M059J (cell line): ENCODE data around the gene CLCA4. TPM values are rescaled to one million over a fixed set of nuclear protein-coding genes. Genes with fewer than 3 reads are reported as not detected.
"Not testable (repeated sequence)": the region's sequence is repeated elsewhere in the genome, so short reads cannot be mapped to it uniquely, and the experiment has no call there.

Experiments used
- DNase-seq: peaks from one replicate; pipeline ENCODE4 v3.0.0-alpha.2; 2012; ENCODE audit warnings: low read depth
- total RNA-seq: library from RNA; depleted of rRNA; stranded (reverse); fragments of >200 nt; shearing (Covaris generic); gene quantifications from 2 replicates; pipeline ENCODE4 v1.2.3, GENCODE V29; 2014

The CLCA4 gene
- total RNA-seq, 1 experiment from 2014 or later: not detected

DNA sequence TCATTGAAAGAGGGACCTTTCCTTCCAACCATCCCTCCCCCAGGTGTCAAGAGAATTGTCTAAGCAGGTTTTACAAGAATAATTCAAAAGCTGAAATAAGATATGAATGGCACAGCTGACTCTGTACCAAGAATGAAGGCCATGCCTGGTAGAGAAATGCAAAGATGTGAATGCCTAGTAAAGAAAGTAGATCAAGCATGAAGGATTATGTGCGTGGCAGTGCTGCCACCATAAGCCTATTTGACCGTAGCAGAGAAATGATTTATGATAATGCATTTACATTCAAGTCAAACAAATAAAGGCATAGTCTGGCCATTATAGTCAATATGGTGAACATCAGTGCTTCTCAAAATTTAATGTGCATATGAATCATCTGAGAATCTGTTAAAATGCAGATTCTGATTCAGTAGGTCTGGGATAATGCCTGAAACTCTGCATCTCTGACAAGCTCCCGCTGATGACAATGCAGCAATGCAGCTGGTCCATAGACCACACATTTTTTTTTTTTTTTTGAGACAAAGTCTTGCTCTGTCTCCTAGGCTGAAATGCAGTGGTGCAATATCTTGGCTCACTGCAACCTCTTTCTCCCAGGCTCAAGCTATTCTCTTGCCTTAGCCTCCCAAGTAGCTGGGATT lies 16.6 kb upstream of the CLCA4 start:
- no peak for DNase-seq

DNA sequence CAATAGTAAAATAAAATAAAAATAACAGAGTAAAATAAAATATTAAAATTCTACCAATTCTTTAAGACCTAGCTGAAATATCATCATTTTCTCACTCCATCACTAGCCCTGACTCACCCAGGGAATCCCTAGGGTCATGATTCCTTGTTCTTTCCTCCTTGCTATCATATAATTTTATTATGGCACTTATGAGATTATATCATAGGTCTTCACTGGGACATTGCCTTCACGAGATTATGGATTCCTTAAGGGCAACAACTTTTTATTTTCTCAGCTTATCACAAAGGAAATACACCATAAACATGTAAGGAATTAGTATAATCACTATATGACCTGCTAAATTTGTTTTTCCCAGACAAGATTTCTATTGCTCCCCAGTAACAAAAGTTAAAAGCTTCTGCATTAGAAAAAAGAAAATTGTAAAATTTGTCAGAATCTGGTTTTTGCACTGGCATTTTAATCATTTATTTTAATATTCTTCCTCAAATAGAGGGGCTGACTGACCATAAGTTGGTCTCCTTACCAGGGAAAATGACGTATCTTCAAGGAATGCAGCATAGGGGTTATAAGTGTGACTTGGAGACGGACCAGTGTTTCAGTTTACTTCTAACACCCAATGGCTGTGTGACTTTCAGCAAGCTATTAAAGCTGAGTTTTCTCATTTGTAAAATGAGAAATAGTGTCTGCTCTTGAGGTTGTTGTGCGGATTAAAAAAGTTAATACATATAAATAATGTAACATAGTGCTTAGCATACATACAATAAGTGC lies 8.8 kb upstream of the CLCA4 start:
- peak; percentile 24 for DNase-seq

- no peak for DNase-seq
These were observed 8.1 kb upstream of the CLCA4 start for GRCh38 chr1:86538775-86539174.

- peak; percentile 42 for DNase-seq
These were observed 5.0 kb upstream of the CLCA4 start for GRCh38 chr1:86541859-86542258.

DNA sequence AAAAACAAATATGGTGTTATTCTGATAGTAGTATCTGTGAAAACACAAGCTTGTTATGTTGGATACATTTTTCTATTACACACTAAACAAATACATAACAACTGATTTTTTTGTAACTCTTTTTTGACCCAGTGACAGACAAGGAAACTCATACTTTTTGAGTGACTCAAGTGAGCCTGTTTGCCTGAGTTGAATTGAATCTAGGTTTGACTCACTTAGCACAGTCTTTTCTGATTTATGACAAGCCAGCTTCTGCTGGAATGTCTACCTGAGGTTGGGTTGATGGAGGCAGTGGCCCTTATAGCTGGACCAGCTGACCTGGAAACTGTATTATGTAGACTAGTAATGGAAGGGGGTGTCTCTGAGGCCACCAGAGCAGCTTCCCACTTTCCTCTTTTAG lies 4.2 kb upstream of the CLCA4 start:
- DNase-seq: peak; percentile 64

DNA sequence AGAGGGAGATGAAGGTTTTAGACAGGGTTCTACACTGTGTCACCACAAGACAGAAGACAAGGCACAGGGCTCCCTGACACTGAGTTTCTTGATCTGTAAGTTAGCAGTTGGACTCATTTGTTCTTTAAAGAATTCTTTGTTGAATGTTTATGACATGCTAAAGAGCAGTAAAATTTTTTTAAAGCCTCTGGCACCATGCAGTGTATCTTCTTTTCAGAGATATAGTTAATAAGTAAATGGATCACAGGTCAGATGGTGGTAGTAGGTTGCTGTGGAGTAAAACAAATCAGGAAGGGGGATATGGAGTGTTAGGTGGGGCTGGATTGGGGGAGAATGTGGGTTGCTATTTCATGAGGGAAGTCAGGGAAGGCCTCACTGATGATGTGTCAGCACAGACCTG lies 2.0 kb downstream of the CLCA4 start:
- no peak for DNase-seq

GRCh38 chr1:86551305-86551704 lies 4.4 kb downstream of the CLCA4 start:
- no peak for DNase-seq

GRCh38 chr1:86552376-86552775 lies 5.5 kb downstream of the CLCA4 start:
- no peak for DNase-seq

DNA sequence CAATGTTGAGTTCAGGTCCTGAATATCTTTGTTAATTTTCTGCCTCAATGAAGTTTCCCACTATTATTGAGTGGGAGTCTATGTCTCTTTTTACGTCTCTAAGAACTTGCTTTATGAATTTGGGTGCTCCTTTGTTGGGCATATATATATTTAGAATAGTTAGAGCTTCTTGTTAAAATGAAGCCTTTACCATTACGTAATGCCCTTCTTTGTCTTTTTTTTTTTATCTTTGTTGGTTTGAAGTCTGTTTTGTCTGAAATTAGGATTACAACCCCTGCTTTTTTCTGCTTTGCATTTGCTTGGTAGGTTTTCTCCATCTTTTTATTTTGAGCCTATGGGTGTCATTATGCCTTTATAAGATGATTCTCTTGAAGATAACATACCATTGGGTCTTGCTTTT lies 10.9 kb downstream of the CLCA4 start:
- no peak for DNase-seq

- DNase-seq: no peak
These were observed 17.0 kb downstream of the CLCA4 start for GRCh38 chr1:86563849-86564248.

DNA sequence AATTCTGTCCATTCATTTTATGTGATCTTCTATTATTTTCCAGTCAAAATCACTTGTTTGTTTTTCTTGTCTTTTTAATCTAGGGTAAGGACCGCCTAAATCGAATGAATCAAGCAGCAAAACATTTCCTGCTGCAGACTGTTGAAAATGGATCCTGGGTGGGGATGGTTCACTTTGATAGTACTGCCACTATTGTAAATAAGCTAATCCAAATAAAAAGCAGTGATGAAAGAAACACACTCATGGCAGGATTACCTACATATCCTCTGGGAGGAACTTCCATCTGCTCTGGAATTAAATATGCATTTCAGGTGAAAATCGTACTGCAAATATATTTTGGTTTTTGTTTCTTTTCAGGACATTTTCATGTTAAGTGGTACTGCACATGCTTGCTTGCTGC lies 20.5 kb downstream of the CLCA4 start:
- no peak for DNase-seq

DNA sequence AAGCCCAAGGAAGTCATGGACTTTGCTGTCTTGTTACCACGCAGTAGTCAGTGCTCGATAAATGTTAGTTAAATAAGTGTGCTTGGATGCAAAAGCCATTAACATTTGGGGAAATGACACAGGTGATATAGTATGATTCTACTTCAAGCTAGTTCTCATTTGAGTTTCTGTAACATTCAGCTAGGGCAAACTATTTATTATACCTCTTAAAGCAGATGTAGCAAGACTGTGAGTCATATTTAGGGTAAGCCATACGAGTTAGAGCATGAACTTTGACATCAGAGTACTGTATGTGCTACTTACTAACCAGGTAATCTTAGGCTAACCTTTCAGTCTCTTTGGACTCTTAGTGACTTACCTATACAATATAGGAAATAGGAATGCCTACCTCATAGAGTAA lies 21.0 kb downstream of the CLCA4 start:
- DNase-seq: no peak

DNA sequence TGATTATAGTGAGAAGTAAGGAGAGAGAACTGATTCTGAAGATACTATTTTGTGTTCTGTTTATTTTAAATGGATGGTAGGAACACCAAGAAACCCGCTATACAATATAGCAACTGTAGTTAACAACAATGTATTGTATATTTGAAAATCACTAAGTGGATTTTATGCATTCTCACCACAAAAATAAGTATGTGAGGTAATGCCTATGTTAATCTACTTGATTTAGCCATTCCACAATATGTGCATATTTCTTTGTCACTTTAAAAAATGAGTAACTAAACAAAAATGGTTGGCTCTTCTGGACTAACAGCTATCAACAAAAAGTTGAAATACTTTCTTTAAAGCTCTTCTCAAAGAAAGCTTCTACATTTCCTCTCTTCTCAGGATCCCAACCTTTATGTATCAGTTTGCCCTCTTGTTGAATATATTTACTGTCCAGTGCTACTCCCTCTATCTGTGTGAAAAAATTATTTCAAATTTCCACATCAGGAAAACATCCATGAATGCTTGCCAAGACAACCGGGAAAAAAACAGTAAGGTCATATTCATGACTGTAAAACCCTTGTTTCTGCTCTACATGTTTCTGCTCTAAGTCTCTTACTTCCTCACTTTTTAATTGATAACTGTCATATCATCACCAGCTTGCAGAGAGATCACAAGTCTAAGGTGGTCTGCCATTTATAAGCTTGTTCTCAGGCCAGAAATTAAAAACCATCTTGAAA lies 27.0 kb downstream of the CLCA4 start:
- DNase-seq: no peak

- no peak for DNase-seq
These were observed 34.4 kb downstream of the CLCA4 start for GRCh38 chr1:86581231-86581630.

DNA sequence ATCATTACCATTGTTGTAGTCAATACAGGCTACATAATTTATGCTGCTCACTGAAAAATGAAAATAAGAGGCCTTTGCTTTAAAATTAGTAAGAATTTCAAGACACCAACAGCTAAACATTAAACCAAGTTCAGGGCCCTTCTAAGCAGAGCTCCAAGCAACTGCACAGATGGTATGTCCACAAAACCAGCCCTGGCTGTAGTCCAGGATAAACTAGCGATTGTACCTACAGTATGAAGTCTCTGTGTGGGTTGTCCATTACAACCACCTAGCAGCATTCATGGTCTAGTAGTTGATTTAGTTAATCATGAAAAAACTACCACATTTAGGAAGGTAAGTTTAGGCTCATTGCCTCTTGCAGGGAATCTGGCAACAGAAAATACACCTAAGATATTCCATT lies 35.3 kb downstream of the CLCA4 start:
- DNase-seq: no peak

GRCh38 chr1:86583032-86583431 lies 36.2 kb downstream of the CLCA4 start:
- no peak for DNase-seq

DNA sequence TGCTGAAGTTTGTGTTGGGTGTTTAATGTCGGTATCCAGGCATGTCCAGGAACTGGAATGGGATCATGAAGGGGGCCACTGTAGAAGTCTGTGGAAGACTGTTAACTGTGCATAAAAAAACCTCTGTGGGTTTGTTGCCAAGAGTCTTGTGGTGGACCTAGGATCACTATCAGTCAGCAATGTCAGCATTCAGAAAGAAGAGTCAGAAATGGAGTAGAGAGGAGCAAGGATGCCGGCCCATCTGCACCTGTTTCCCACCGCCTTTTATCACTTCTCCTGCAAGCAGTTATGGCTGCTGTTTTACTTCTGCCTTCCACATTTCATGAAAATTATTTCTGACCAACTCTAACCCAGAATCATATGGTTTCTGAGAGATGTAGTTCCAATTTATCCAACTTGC lies 36.7 kb downstream of the CLCA4 start:
- DNase-seq: no peak

GRCh38 chr1:86594284-86594770 lies 47.4 kb downstream of the CLCA4 start:
- DNase-seq: no peak

DNA sequence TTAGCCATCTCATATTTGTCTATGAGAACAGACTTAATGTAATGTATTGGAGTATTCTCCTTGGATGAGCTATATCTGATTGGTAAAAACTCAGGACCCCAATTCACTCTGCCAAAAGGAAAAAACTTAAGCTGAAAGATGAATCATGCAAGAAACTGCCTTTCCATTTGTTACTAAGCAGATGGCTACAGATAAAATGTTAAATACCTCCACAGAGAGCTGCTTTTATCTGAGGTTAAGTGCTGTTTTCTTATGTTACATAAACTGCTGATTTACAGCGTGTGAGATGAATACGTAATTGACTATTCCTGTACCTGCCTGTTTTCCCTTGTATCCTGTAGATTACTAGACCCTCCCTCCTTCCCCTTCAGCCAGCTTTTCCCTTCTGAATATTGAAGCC lies 49.3 kb downstream of the CLCA4 start:
- DNase-seq: no peak

DNA sequence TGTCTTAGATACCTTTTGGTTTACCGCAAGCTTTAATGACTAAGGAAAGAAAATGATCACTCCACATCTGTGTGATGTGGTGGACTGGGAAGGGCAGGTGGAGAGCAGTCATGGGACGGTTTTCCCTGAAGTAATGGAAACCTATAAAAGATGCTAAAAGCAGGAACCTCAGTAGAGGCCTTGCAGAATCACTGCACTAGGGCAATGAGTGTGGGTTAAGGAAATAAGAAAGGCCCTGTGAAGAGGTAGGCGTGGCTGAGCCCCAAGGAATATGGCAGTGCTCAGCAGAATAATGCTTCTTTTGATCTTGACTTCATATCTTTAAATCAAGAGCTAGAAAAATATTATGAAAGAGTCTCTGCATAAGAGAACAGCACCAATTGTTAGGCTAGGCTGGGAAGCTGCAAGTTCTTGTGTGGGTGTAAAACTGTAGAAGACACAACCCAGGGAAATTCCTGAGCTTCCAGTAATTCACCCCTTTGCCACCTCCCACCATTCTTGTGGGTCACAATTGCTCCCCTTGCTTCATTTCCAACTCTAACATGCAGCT lies 49.9 kb downstream of the CLCA4 start:
- no peak for DNase-seq

GRCh38 chr1:86606080-86606479 lies 59.2 kb downstream of the CLCA4 start:
- DNase-seq: not testable (repeated sequence)

GRCh38 chr1:86616433-86616832 lies 69.6 kb downstream of the CLCA4 start:
- DNase-seq: no peak

DNA sequence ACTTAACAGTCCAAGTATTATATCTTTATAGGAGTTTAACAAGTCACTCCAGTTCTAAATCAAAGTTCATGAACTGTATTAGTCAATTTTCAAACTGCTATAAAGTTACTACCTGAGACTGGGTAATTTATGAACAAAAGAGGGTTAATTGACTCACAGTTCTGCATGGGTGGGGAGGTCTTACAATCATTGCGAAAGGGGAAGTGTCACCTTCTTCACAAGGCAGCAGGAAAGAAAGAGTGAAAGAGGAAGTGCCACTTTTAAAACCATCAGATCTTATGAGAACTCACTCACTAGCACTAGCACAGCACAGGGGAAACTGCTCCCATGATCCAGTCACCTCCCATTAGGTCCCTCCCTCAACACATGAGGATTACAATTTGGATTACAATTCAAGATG lies 70.0 kb downstream of the CLCA4 start:
- no peak for DNase-seq
